ENCODE data around the gene GCGR.

GCGR gene

GRCh38 chr17:81828656-81829055 is 24.7 kb downstream of the GCGR start:
- no peak for TF ChIP-seq ZFX (IDR thresholded peaks at IDR 0.05)
- TF ChIP-seq, protein P1, sequence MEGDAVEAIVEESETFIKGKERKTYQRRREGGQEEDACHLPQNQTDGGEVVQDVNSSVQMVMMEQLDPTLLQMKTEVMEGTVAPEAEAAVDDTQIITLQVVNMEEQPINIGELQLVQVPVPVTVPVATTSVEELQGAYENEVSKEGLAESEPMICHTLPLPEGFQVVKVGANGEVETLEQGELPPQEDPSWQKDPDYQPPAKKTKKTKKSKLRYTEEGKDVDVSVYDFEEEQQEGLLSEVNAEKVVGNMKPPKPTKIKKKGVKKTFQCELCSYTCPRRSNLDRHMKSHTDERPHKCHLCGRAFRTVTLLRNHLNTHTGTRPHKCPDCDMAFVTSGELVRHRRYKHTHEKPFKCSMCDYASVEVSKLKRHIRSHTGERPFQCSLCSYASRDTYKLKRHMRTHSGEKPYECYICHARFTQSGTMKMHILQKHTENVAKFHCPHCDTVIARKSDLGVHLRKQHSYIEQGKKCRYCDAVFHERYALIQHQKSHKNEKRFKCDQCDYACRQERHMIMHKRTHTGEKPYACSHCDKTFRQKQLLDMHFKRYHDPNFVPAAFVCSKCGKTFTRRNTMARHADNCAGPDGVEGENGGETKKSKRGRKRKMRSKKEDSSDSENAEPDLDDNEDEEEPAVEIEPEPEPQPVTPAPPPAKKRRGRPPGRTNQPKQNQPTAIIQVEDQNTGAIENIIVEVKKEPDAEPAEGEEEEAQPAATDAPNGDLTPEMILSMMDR (conservative IDR thresholded peaks at IDR 0.05), result no peak
- no peak overlapping the region for H3K27ac ChIP-seq

- H3K27ac ChIP-seq, result no peak overlapping the region
- TF ChIP-seq ZFX (IDR thresholded peaks at IDR 0.05), result no peak
- TF ChIP-seq, protein P1 (conservative IDR thresholded peaks at IDR 0.05), result no peak
These were observed 25.9 kb downstream of the GCGR start for GRCh38 chr17:81829858-81830257.

GRCh38 chr17:81831563-81831956 is 27.6 kb downstream of the GCGR start:
- no peak for TF ChIP-seq ZFX (IDR thresholded peaks at IDR 0.05)
- TF ChIP-seq, protein P1 (conservative IDR thresholded peaks at IDR 0.05), result no peak
- peak overlapping the region; percentile 96; the same call in 1 of the 2 replicates for H3K27ac ChIP-seq

DNA sequence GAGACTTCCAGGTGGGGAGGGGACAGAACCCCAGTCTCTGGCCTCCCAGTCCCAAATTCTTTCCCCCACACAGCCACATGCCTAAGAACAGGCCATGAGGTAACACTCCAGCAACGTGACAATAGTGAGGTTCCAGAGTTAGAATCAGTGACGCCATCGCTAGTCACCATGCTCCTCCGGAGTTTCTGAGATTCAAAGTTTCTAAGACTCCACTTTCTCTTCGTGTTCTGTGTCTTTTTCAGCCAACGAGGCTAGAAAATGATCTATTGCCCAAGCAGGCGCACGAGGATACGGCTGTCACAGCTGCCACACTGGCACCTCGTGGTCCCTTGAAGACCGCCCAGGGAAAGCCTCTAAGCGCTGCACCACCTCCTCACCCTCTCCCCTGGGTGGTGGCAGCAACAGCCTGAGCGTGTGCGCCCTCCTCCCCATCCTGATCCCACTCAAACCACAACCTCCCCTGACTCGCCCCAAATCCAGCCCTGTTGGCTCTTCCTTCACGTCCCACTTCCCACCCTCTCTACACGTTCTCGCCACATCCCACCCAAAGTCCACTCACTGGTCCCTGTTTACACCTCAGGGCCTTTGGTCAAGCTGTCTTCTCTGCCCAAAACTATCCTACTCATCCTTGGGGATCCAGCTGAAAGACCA is 28.1 kb downstream of the GCGR start:
- no peak for TF ChIP-seq ZFX (IDR thresholded peaks at IDR 0.05)
- TF ChIP-seq, protein P1 (conservative IDR thresholded peaks at IDR 0.05), result no peak
- peak overlapping the region; percentile 96 for H3K27ac ChIP-seq

- TF ChIP-seq ZFX (IDR thresholded peaks at IDR 0.05), result peak; percentile 38; the same call in 1 of the 2 replicates
- TF ChIP-seq, protein P1 (conservative IDR thresholded peaks at IDR 0.05), result no peak
- peak overlapping the region; percentile 96 for H3K27ac ChIP-seq
These were observed 28.7 kb downstream of the GCGR start for GRCh38 chr17:81832608-81833159.

GRCh38 chr17:81833160-81833920 is 29.4 kb downstream of the GCGR start, which contains the start of gene MCRIP1:
MCRIP1 (minus strand) TSS chr17:81833291; CDS start chr17:81824506, 8,785 bp downstream.
- peak within 1 kb of the TSS; percentile 96 for H3K27ac ChIP-seq
- TF ChIP-seq ZFX (IDR thresholded peaks at IDR 0.05), result peak; percentile 48; the same call in 1 of the 2 replicates
- TF ChIP-seq, protein P1 (conservative IDR thresholded peaks at IDR 0.05), result no peak

Data from C4-2B (cell line).